Duodenal mucosa (tissue), 2 donors: ENCODE results near the gene EMC9.
"Not testable (repeated sequence)": the region's sequence is repeated elsewhere in the genome, so short reads cannot be mapped to it uniquely, and the experiment has no call there.

Experiments used
- H3K27ac ChIP-seq: one replicate; pipeline ENCODE4 v1.7.0; 2013; ENCODE audit warnings: low read depth, low read length
- H3K27me3 ChIP-seq, 2 donors: one replicate each; pipeline ENCODE4 v1.7.0; 2013; ENCODE audit warnings: low read length in 2 of 2, control low read depth in 1 of 2; ENCODE audit not compliant: insufficient read depth in 2 of 2, control insufficient read depth in 1 of 2
- H3K36me3 ChIP-seq, 2 donors: one replicate each; pipeline ENCODE4 v1.7.0; 2013; ENCODE audit warnings: low read length in 2 of 2, control low read depth in 1 of 2; ENCODE audit not compliant: insufficient read depth in 2 of 2, control insufficient read depth in 1 of 2
- H3K4me1 ChIP-seq, 2 donors: one replicate each; pipeline ENCODE4 v1.7.0; 2013; ENCODE audit warnings: low read length in 2 of 2, control low read depth in 1 of 2; ENCODE audit not compliant: insufficient read depth in 2 of 2, control insufficient read depth in 1 of 2
- H3K4me3 ChIP-seq, 2 donors: one replicate each; pipeline ENCODE4 v1.7.0; 2013; ENCODE audit warnings: low read length in 2 of 2, low read depth in 1 of 2
- H3K9ac ChIP-seq, 2 donors: one replicate each; pipeline ENCODE4 v1.7.0; 2013; ENCODE audit warnings: low read length in 2 of 2, low read depth in 1 of 2
- H3K9me3 ChIP-seq, 2 donors: one replicate each; pipeline ENCODE4 v1.7.0; 2013; ENCODE audit warnings: low read length in 2 of 2, control low read depth in 1 of 2; ENCODE audit not compliant: control insufficient read depth in 1 of 2

The EMC9 gene

DNA sequence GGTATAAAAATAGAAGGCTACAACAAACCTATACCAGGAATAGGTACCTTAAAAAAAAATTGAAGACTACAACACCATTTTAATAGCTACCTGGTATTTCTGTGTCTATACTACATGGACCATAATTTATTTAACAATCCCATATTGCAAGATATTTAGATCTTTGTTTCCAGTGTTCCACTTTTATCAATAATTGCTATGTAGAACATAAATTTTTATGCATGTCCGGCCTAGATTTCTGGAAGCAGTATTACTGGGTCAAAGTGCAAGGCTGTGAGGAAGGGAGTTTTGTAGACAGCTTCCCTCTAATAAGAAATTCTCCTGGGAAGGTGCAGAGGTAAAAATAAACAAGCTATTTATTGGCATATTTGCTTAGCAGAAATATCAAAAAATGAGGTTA lies 30.9 kb downstream of the EMC9 start:
- Histone ChIP-seq H3K27me3 (no peaks in the 10 kb centered on the region), H3K9me3 (no peaks in the 10 kb centered on the region), H3K9ac (no peak overlapping the region), H3K27ac (no peak overlapping the region), H3K4me1 (peaks cover 17 to 24% of the 10 kb centered on the region in 2 donors), H3K36me3 (no peaks in the 10 kb centered on the region), H3K4me3 (no peak overlapping the region)

DNA sequence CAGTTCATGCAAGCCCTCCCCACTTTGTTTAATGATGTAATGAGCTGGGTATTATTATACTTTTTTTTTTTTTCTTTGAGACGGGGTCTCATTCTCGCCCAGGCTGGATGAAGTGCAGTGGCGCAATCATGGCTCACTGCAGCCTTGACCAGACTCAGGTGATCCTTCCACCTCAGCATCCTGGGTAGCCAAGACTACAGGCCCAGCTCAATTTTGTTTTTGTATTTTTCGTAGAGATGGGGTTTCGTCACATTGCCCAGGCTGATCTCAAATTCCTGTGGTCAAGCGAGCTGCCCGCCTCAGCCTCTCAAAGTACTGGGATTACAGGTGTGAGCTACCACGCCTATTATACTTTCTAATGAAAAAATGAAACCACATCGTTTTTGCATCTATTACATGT lies 31.3 kb downstream of the EMC9 start:
- H3K4me3 ChIP-seq, result no peak overlapping the region
- no peak overlapping the region for H3K9ac ChIP-seq
- H3K4me1 ChIP-seq, result peaks cover 15 to 24% of the 10 kb centered on the region in 2 donors
- no peaks in the 10 kb centered on the region for H3K9me3 ChIP-seq
- no peak overlapping the region for H3K27ac ChIP-seq
- H3K27me3 ChIP-seq, result no peaks in the 10 kb centered on the region
- no peaks in the 10 kb centered on the region for H3K36me3 ChIP-seq

DNA sequence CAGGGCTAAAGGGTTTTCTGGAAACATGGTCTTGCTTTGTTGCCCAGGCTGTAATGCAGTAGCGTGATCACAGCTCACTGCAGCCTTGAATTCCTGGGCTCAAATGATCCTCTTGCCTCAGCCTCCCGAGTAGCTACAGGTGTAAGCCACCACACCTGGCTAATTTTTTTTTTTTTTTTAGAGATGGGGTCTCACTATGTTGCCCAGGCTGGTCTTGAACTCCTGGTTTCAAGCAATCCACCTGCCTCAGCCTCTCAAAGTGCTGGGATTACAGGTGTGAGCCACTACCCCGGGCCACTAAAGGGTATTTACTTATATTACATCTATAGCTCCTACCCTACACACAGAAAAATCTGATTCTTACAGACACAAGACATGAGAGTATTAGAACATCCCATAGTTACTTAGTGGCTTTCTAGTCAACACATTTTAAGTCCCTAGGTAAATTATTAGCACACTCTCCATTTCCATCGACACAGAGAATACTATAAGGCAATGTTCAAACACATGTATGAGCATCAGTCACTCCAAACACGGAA lies 33.0 kb downstream of the EMC9 start:
- Histone ChIP-seq H3K9ac (peak overlapping the region in 1 of 2 donors; percentile 8), H3K36me3 (peaks cover 6 to 12% of the 10 kb centered on the region in 2 donors), H3K27ac (no peak overlapping the region)

DNA sequence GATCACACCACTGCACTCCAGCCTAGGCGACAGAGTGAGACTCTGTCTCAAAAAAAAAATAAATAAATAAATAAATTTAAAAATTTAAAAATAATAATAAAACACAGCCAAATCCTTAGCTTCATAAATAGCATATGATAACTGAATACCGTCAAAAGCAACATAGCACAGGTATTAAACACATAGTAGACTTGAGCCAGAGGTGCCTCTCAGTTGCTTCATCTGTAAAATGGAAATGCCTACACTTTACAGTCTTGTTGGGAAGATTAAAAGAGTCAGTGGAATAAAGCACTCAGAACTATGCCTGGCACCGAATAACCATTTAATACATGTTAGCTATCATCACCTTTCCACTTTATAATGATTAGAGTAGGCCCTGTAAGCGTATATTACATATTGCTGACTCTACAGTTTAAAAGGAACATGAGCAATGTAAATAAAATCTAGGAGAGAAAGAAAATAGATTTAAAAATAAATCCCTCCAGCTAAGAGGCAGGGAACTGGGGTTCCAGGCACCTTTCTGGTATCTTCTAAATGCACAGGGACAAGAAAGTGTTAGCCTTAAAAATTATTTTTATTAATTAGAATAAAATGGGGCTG lies 34.6 kb downstream of the EMC9 start:
- H3K4me3 ChIP-seq, result no peak overlapping the region
- no peaks in the 10 kb centered on the region for H3K27me3 ChIP-seq
- peaks cover 19 to 27% of the 10 kb centered on the region in 2 donors for H3K36me3 ChIP-seq
- no peaks in the 10 kb centered on the region for H3K9me3 ChIP-seq
- H3K27ac ChIP-seq, result no peak overlapping the region
- peaks cover 17 to 24% of the 10 kb centered on the region in 2 donors for H3K4me1 ChIP-seq
- H3K9ac ChIP-seq, result no peak overlapping the region

More for the DNA sequence above, 33.0 kb downstream of the EMC9 start:
- Histone ChIP-seq H3K4me3 (no peak overlapping the region), H3K27me3 (no peaks in the 10 kb centered on the region), H3K4me1 (peaks cover 17 to 24% of the 10 kb centered on the region in 2 donors), H3K9me3 (no peaks in the 10 kb centered on the region)

DNA sequence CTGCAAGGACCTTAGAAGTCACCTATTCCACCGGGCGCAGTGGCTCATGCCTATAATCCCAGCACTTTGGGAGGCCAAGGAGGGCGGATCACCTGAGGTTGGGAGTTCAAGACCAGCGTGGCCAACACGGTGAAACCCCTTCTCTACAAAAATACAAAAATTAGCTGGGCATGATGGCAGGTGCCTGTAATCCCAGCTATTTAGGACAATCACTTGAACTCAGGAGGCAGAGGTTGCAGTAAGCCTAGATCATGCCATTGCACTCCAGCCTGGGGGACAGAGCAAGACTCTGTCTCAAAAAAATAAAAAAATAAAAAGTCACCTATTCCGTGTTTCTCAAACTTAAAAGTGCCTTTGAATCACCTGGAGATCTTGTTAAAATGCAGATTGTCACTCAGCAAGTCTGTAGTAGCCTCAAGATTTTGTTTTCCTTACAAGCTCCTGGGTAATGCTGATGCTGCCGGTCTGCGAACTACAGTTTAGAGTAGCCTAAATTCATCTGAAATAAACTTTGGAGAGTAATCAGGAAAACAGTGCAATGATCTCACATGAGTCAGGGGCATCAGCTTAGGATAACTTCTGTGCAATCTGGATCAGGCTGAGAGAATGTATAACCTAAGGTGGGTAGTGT lies 35.7 kb downstream of the EMC9 start:
- H3K9ac ChIP-seq, H3K9me3 ChIP-seq, H3K27ac ChIP-seq, H3K27me3 ChIP-seq, H3K4me3 ChIP-seq: not testable (repeated sequence)
- Histone ChIP-seq H3K4me1 (peaks cover 17 to 18% of the 10 kb centered on the region in 2 donors), H3K36me3 (peaks cover 29 to 36% of the 10 kb centered on the region in 2 donors)

DNA sequence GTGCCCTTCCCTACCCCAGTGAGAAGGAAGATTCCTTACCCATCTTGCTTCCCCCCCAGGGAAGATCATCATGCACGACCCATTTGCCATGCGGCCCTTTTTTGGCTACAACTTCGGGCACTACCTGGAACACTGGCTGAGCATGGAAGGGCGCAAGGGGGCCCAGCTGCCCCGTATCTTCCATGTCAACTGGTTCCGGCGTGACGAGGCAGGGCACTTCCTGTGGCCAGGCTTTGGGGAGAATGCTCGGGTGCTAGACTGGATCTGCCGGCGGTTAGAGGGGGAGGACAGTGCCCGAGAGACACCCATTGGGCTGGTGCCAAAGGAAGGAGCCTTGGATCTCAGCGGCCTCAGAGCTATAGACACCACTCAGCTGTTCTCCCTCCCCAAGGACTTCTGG lies 37.9 kb downstream of the EMC9 start:
- peaks cover 49 to 56% of the 10 kb centered on the region in 2 donors for H3K36me3 ChIP-seq
- no peak overlapping the region for H3K4me3 ChIP-seq
- H3K9ac ChIP-seq, result no peak overlapping the region
- H3K4me1 ChIP-seq, result peaks cover 3 to 12% of the 10 kb centered on the region in 2 donors
- no peaks in the 10 kb centered on the region for H3K27me3 ChIP-seq
- H3K9me3 ChIP-seq, result no peaks in the 10 kb centered on the region
- H3K27ac ChIP-seq, result no peak overlapping the region

DNA sequence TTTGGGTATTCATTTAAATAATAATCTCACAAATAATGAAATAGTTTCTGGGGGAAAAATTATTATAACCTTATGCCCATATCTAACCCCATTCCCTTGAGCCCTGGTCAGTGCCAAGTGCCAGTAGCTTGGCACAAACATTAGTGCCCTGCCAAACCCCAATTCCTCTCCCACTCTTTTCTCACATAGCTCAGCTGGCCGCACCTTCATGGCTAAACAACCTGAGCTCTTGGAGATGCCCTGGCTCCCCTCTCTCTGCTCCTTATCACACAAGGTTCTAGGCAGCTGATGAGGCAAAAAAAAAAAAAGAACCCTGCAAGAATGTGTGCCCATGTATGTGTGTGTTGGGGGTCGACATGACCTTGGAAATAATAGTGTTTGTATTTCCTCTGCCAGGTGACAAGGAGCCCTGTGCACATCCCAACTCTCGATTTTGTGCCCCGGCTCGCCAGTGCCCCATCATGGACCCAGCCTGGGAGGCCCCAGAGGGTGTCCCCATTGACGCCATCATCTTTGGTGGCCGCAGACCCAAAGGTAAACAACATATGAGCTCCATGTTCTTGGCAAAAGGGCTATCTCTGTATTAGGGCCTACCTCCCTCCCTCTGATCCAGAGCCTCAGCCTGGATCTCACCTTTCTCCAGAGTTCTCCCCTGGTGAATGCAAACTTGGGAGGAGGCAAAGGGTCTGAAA lies 38.9 kb downstream of the EMC9 start:
- H3K27ac ChIP-seq, result no peak overlapping the region
- H3K36me3 ChIP-seq, result peaks cover 57 to 64% of the 10 kb centered on the region in 2 donors
- H3K4me1 ChIP-seq, result peaks cover 5 to 19% of the 10 kb centered on the region in 2 donors
- H3K9me3 ChIP-seq, result no peaks in the 10 kb centered on the region
- H3K4me3 ChIP-seq, result no peak overlapping the region
- no peaks in the 10 kb centered on the region for H3K27me3 ChIP-seq
- no peak overlapping the region for H3K9ac ChIP-seq

DNA sequence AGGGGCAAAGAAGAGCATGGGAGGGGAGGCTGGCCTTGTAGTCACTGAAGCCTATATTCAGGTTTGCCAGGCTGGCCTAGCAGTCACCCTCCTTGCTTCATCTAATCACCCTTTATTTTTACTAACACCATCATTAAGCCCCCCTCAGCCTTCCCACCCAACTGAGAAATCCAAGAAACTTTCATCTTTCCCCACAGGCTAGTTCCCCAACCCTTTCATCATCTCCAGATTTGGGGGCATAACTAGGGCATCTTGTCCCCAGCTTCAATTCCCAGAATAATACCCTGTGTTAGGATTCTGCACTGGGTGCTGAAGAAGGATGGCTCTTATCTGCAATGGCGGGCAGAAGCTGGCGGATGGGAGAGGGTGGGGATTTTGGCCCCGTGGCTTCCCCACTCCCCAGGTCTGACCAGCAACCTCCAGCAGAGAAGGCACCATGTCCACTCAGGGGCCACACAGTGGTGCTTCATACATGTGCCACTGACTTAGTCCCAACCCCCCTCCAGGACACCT lies 40.4 kb downstream of the EMC9 start:
- Histone ChIP-seq H3K4me1 (peaks cover 9 to 17% of the 10 kb centered on the region in 2 donors), H3K27ac (no peak overlapping the region), H3K27me3 (no peaks in the 10 kb centered on the region), H3K36me3 (peaks cover 57 to 72% of the 10 kb centered on the region in 2 donors), H3K4me3 (no peak overlapping the region), H3K9me3 (no peaks in the 10 kb centered on the region), H3K9ac (no peak overlapping the region)

DNA sequence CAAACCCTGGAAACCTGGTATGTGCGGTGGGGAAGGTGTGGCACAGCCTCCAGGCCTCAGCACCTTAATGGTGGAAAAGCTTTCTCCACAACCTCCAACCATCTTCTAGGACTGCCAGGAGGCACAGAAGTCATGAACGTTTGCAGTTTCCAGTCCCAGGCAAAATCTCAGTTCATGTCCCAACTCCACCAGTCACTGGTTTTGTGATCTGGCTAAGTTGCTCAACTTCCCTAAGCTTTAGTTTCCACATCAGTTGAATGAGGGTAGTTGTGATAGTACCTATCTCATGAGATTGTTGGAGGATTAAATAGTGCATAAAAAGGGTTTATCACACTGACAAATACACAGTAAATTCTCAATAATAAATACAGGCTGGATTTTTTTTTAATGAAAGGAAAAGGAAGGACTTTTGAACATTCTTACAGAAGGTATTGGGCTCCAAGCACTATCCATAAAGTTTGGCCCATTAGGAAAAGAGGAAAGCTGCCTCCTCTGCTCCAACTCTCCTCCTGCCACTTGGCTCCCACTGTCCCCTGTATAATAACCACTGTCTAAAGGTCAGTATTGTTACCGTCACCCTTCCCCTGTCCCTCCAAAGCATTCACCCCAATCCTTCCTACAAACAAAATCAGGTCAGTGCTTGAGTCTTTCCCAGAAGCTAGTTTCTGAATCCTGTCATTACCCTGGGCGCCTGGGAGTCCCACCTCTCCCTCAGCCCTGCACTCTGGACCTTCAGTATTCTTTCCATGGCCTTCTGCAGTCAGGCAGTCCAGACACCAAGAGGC lies 41.0 kb downstream of the EMC9 start:
- no peaks in the 10 kb centered on the region for H3K9me3 ChIP-seq
- H3K4me3 ChIP-seq, result no peak overlapping the region
- H3K4me1 ChIP-seq, result peaks cover 15 to 22% of the 10 kb centered on the region in 2 donors
- H3K36me3 ChIP-seq, result peaks cover 57 to 72% of the 10 kb centered on the region in 2 donors
- no peak overlapping the region for H3K27ac ChIP-seq
- H3K27me3 ChIP-seq, result no peaks in the 10 kb centered on the region
- H3K9ac ChIP-seq, result no peak overlapping the region
